NT2/D1 (cell line): ENCODE data around the gene ZNF621.

Experiments used
- DNase-seq: peaks from one replicate; pipeline ENCODE4 v3.0.0-alpha.2; 2011; ENCODE audit warnings: low read depth, low spot score
- H3K27me3 ChIP-seq: 2 replicates; pipeline ENCODE4 v1.6.0; 2011; ENCODE audit warnings: mild to moderate bottlenecking; ENCODE audit not compliant: insufficient read length, insufficient read depth
- H3K36me3 ChIP-seq: 2 replicates; pipeline ENCODE4 v1.6.1; 2011; ENCODE audit warnings: mild to moderate bottlenecking, low read length, mixed read lengths; ENCODE audit not compliant: insufficient read depth, insufficient read length
- H3K4me1 ChIP-seq: 2 replicates; pipeline ENCODE4 v1.5.1; 2011; ENCODE audit not compliant: insufficient read depth, insufficient read length
- H3K4me3 ChIP-seq: 2 replicates; pipeline ENCODE4 v1.5.1; 2011; ENCODE audit warnings: low read depth; ENCODE audit not compliant: insufficient read length
- H3K9ac ChIP-seq: 2 replicates; pipeline ENCODE4 v1.6.0; 2011; ENCODE audit warnings: low read depth; ENCODE audit not compliant: insufficient read length
- H3K9me3 ChIP-seq: 2 replicates; pipeline ENCODE4 v1.5.1; 2011; ENCODE audit warnings: mild to moderate bottlenecking, low read length; ENCODE audit not compliant: insufficient read depth
- SUZ12 ChIP-seq: IDR thresholded peaks from 2 replicates; pipeline ENCODE4 v1.6.1; 2011; ENCODE audit not compliant: insufficient read length, insufficient read depth; ENCODE audit errors: extremely low read depth
- YY1 ChIP-seq: IDR thresholded peaks from 2 replicates; pipeline ENCODE4 v1.6.1; 2011; ENCODE audit not compliant: insufficient read length, insufficient read depth
- ZNF274 ChIP-seq: IDR thresholded peaks from 2 replicates; pipeline ENCODE4 v1.6.1; 2011; ENCODE audit warnings: mild to moderate bottlenecking, low read depth, low read length

The ZNF621 gene

DNA sequence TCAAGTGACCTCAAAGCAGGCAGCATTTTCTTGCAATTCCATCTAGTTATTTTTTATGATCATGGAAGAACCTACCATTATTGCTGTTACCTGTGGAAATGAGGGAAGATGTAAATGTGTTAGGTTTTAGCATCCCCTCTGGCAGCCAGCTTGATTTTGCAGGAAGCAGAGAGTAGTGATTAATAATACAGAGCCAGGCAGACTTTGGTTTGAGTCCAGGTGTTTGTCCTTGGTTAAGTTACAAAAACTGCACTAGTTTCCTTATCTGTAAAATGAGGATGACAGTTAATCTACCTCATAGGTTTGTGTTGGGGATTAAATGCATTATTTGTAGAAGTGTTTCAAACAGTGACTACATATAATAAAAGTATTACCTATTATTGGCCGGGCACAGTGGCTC lies 6.7 kb upstream of the ZNF621 start:
- no peaks in the 10 kb centered on the region for H3K27me3 ChIP-seq
- H3K4me1 ChIP-seq: no peaks in the 10 kb centered on the region
- no peaks in the 10 kb centered on the region for H3K9me3 ChIP-seq
- peaks cover 31% of the 10 kb centered on the region for H3K36me3 ChIP-seq
- no peak overlapping the region for H3K9ac ChIP-seq
- no peak for DNase-seq
- no peak for TF ChIP-seq SUZ12
- TF ChIP-seq ZNF274: no peak
- TF ChIP-seq YY1: no peak
- H3K4me3 ChIP-seq: no peak overlapping the region

DNA sequence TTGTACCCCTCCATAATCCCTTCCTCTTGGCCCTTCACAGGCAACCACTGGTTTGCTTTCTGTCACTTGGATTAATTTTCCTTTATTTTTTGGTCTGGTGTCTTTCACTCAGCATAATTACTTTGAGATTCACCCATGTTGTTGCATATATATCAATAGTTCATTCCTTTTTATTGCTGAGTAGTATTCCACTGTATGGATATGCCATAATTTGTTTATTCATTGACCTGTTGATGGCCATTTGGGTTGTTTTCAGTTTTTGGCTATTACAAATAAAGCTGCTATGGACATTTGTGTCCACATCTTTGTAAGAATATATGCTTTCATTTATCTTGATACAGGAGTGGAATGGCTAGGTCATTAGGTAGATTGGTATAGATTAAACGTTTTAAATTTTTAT lies 5.9 kb upstream of the ZNF621 start:
- Histone ChIP-seq H3K36me3 (peaks cover 28% of the 10 kb centered on the region), H3K4me3 (no peak overlapping the region), H3K9me3 (no peaks in the 10 kb centered on the region), H3K4me1 (no peaks in the 10 kb centered on the region), H3K9ac (no peak overlapping the region), H3K27me3 (no peaks in the 10 kb centered on the region)
- TF ChIP-seq ZNF274 (no peak), SUZ12 (no peak), YY1 (no peak)
- no peak for DNase-seq

DNA sequence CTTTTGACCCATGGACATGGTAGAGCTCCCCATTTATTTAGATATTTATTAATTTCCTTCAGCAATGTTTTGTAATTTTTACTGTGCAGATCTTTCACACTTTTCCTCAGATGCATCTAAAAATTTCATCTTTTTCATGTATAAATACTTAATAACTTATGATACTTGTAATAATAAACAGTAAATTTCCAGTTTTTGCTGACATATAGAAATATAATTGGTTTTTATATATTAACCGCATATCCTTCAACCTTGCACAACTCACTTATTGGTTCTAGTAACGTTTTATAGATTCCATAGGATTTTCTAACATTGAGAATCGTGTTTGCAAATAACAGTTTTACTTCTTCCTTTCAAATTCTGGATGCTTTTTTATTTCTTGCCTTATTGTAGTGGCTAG lies 3.5 kb upstream of the ZNF621 start:
- H3K36me3 ChIP-seq: peaks cover 13% of the 10 kb centered on the region
- H3K9me3 ChIP-seq: no peaks in the 10 kb centered on the region
- TF ChIP-seq ZNF274 (no peak), SUZ12 (no peak), YY1 (no peak)
- DNase-seq: no peak
- no peak overlapping the region for H3K4me3 ChIP-seq
- H3K9ac ChIP-seq: no peak overlapping the region
- H3K4me1 ChIP-seq: no peaks in the 10 kb centered on the region
- no peaks in the 10 kb centered on the region for H3K27me3 ChIP-seq

DNA sequence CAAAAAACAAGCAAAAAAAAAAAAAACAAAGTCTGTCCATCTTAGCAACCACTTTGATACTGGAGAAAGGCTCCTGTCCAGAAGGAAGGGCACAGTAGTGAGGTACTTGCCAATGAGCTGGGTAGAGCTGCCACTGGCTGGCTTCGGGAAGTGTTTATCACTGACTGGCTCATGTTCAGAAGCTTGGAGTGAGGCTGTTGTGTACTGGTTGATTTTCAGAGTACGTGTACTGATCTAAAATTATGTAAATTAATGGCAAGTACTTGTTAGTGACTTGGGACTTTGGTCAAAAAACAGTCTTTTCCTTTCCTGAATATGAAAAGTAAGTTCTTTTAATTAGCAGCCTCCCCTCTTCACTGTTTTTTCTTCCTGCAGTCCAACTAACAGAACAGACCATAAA lies 979 bp upstream of the ZNF621 start:
- no peak overlapping the region for H3K9ac ChIP-seq

DNA sequence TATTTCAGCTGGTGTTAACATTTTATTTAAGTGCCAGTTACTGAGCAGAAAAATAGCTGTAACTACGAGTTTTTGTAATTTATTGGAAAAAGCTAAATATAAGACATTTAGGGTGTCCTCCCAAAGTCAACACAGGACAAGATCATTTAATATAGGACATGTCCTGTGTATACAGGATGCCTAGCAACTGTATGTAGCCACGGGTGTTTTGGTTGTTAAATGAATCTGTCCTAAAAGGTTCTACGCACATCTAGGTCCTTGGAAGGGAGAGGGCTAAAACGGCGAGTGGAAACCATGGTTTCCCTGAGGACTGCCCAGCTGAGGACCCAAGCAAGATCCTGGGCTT lies 565 bp upstream of the ZNF621 start:
- peaks cover 25% of the 10 kb centered on the region for H3K36me3 ChIP-seq
- no peaks in the 10 kb centered on the region for H3K9me3 ChIP-seq
- H3K9ac ChIP-seq: peak overlapping the region; percentile 99
- H3K27me3 ChIP-seq: no peaks in the 10 kb centered on the region
- no peak for TF ChIP-seq SUZ12
- no peak for TF ChIP-seq YY1
- no peak for TF ChIP-seq ZNF274
- H3K4me3 ChIP-seq: peak overlapping the region; percentile 97
- no peaks in the 10 kb centered on the region for H3K4me1 ChIP-seq
- DNase-seq: no peak

More for the DNA sequence above, 979 bp upstream of the ZNF621 start:
- Histone ChIP-seq H3K9me3 (no peaks in the 10 kb centered on the region), H3K4me1 (no peaks in the 10 kb centered on the region), H3K27me3 (no peaks in the 10 kb centered on the region), H3K4me3 (no peak overlapping the region), H3K36me3 (peaks cover 21% of the 10 kb centered on the region)
- DNase-seq: no peak
- no peak for TF ChIP-seq SUZ12
- no peak for TF ChIP-seq YY1
- no peak for TF ChIP-seq ZNF274

DNA sequence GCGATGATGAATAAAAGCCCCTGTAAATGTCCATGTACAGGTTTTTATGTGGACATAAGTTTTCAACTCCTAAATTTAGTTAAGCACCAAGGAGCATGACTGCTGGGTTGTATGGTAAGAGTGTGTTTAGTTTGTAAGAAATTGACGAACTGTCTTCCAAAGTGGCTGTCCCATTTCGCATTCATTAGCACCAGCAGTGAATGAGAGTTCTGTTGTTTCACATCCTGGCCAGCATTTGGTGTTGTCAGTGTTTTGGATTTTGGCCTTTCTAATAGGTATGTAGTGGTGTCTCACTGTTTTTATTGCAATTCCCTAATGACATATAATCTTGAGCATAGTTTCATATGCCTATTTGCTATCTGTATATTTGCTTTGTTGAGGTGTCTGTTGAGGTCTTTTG lies 3.7 kb downstream of the ZNF621 start:
- TF ChIP-seq SUZ12 (no peak), ZNF274 (no peak), YY1 (no peak)
- no peak overlapping the region for H3K4me3 ChIP-seq
- H3K4me1 ChIP-seq: no peaks in the 10 kb centered on the region
- no peak for DNase-seq
- H3K36me3 ChIP-seq: peaks cover 66% of the 10 kb centered on the region
- H3K27me3 ChIP-seq: no peaks in the 10 kb centered on the region
- H3K9me3 ChIP-seq: peaks cover 31% of the 10 kb centered on the region
- H3K9ac ChIP-seq: no peak overlapping the region

DNA sequence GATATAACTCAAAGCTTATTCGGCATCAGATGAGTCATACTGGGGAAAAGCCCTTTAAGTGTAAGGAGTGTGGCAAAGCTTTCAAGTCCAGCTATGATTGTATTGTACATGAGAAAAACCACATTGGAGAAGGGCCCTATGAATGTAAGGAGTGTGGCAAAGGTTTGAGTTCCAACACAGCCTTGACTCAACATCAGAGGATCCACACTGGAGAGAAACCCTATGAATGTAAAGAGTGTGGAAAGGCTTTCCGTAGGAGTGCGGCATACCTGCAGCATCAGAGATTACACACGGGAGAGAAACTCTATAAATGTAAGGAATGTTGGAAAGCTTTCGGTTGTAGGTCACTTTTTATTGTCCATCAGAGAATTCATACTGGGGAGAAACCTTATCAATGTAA lies 7.5 kb downstream of the ZNF621 start:
- TF ChIP-seq YY1 (no peak), ZNF274 (peak; percentile 71)
- H3K27me3 ChIP-seq: no peaks in the 10 kb centered on the region
- H3K9me3 ChIP-seq: peaks cover 32% of the 10 kb centered on the region
- no peak overlapping the region for H3K9ac ChIP-seq
- H3K36me3 ChIP-seq: peaks cover 86% of the 10 kb centered on the region
- no peaks in the 10 kb centered on the region for H3K4me1 ChIP-seq
- DNase-seq: no peak
- H3K4me3 ChIP-seq: no peak overlapping the region

DNA sequence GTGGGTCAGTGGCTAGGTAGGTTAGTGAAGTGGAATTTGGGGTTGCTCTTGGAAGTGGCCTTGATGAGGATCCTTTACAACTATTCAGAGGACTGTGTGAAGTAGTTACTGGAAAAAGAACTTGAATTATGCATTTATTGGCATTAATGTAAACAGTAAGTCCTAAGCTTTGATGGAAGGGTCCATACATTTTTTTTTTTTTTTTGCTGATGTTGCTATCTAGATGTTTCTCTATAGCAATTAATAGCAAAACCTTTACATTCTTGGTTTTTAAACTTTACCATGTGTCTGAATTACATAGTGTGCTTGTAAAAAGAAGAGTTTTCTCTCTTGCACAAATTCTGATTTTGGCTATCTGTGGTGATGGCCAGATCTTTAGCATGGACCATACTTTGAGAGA lies 9.5 kb downstream of the ZNF621 start:
- TF ChIP-seq ZNF274 (no peak), SUZ12 (no peak), YY1 (no peak)
- no peaks in the 10 kb centered on the region for H3K4me1 ChIP-seq
- peaks cover 40% of the 10 kb centered on the region for H3K9me3 ChIP-seq
- H3K9ac ChIP-seq: no peak overlapping the region
- DNase-seq: no peak
- H3K4me3 ChIP-seq: no peak overlapping the region
- H3K36me3 ChIP-seq: peaks cover 74% of the 10 kb centered on the region
- H3K27me3 ChIP-seq: no peaks in the 10 kb centered on the region
